IPS-18c (cell line): ENCODE data around the gene FAM210B.
"Not testable (repeated sequence)": the region's sequence is repeated elsewhere in the genome, so short reads cannot be mapped to it uniquely, and the experiment has no call there.

Experiments used
- H3K4me3 ChIP-seq: 2 replicates; pipeline ENCODE4 v1.7.0; 2013; ENCODE audit warnings: low read depth, mild to moderate bottlenecking, low read length, moderate library complexity; ENCODE audit not compliant: insufficient read depth
- H3K9me3 ChIP-seq: one replicate; pipeline ENCODE4 v1.6.1; 2013; ENCODE audit warnings: mild to moderate bottlenecking, low read length, moderate library complexity; ENCODE audit not compliant: control insufficient read depth, insufficient read depth

The FAM210B gene

GRCh38 chr20:56358600-56359211, at the start of gene FAM210B:
Gene FAM210B (plus strand): TSS chr20:56358974. CDS start chr20:56359006, 32 bp downstream.
- peak within 1 kb of the TSS; percentile 81 for H3K4me3 ChIP-seq
- no peaks in the 10 kb centered on the region for H3K9me3 ChIP-seq

- Histone ChIP-seq H3K4me3 (no peak overlapping the region), H3K9me3 (peaks cover 2% of the 10 kb centered on the region)
Observed at GRCh38 chr20:56316051-56316450, 42.7 kb upstream of the FAM210B start.

- Histone ChIP-seq H3K9me3 (peaks cover 2% of the 10 kb centered on the region), H3K4me3 (no peak overlapping the region)
Observed at GRCh38 chr20:56316483-56316882, 42.3 kb upstream of the FAM210B start.

GRCh38 chr20:56322681-56323080, 36.1 kb upstream of the FAM210B start:
- peaks cover 2% of the 10 kb centered on the region for H3K9me3 ChIP-seq
- no peak overlapping the region for H3K4me3 ChIP-seq

GRCh38 chr20:56323206-56323605, 35.6 kb upstream of the FAM210B start:
- H3K9me3 ChIP-seq = peaks cover 2% of the 10 kb centered on the region

GRCh38 chr20:56323656-56324055, 35.1 kb upstream of the FAM210B start:
- H3K4me3 ChIP-seq = no peak overlapping the region
- H3K9me3 ChIP-seq = peaks cover 2% of the 10 kb centered on the region

More at GRCh38 chr20:56323206-56323605, 35.6 kb upstream of the FAM210B start:
- H3K4me3 ChIP-seq = no peak overlapping the region

- H3K9me3 ChIP-seq = no peaks in the 10 kb centered on the region
Observed at GRCh38 chr20:56324806-56325205, 34.0 kb upstream of the FAM210B start.

GRCh38 chr20:56328861-56329260, 29.9 kb upstream of the FAM210B start:
- no peaks in the 10 kb centered on the region for H3K9me3 ChIP-seq

More at GRCh38 chr20:56324806-56325205, 34.0 kb upstream of the FAM210B start:
- H3K4me3 ChIP-seq = no peak overlapping the region

GRCh38 chr20:56336709-56337108, 22.1 kb upstream of the FAM210B start:
- H3K4me3 ChIP-seq, H3K9me3 ChIP-seq: not testable (repeated sequence)

More at GRCh38 chr20:56328861-56329260, 29.9 kb upstream of the FAM210B start:
- no peak overlapping the region for H3K4me3 ChIP-seq

GRCh38 chr20:56342783-56343182, 16.0 kb upstream of the FAM210B start:
- no peaks in the 10 kb centered on the region for H3K9me3 ChIP-seq
- H3K4me3 ChIP-seq = no peak overlapping the region

- Histone ChIP-seq H3K9me3 (no peaks in the 10 kb centered on the region), H3K4me3 (peak overlapping the region; percentile 44)
Observed at GRCh38 chr20:56343861-56344381, 14.9 kb upstream of the FAM210B start.

GRCh38 chr20:56345911-56346310, 12.9 kb upstream of the FAM210B start:
- no peaks in the 10 kb centered on the region for H3K9me3 ChIP-seq

GRCh38 chr20:56347628-56348304, 11.0 kb upstream of the FAM210B start:
- Histone ChIP-seq H3K4me3 (no peak overlapping the region; the same call in none of the 2 replicates), H3K9me3 (no peaks in the 10 kb centered on the region)

More at GRCh38 chr20:56345911-56346310, 12.9 kb upstream of the FAM210B start:
- H3K4me3 ChIP-seq = no peak overlapping the region

- Histone ChIP-seq H3K4me3 (no peak overlapping the region), H3K9me3 (no peaks in the 10 kb centered on the region)
Observed at GRCh38 chr20:56348305-56348693, 10.5 kb upstream of the FAM210B start.

GRCh38 chr20:56348746-56349145, 10.0 kb upstream of the FAM210B start:
- no peak overlapping the region for H3K4me3 ChIP-seq
- no peaks in the 10 kb centered on the region for H3K9me3 ChIP-seq

GRCh38 chr20:56350842-56351241, 7.9 kb upstream of the FAM210B start:
- H3K4me3 ChIP-seq = no peak overlapping the region
- H3K9me3 ChIP-seq = no peaks in the 10 kb centered on the region

GRCh38 chr20:56352345-56353055, 6.3 kb upstream of the FAM210B start:
- no peaks in the 10 kb centered on the region for H3K9me3 ChIP-seq
- no peak overlapping the region for H3K4me3 ChIP-seq

GRCh38 chr20:56353356-56353755, 5.4 kb upstream of the FAM210B start:
- no peak overlapping the region for H3K4me3 ChIP-seq
- no peaks in the 10 kb centered on the region for H3K9me3 ChIP-seq
